Fibroblast of skin of scalp (primary cell): ENCODE data around the gene ATG3.
"Not testable (repeated sequence)": the region's sequence is repeated elsewhere in the genome, so short reads cannot be mapped to it uniquely, and the experiment has no call there.

ENCODE experiments used
- DNase-seq: peaks from one replicate; pipeline ENCODE4 v3.0.0-alpha.2; 2013

ATG3 gene

DNA sequence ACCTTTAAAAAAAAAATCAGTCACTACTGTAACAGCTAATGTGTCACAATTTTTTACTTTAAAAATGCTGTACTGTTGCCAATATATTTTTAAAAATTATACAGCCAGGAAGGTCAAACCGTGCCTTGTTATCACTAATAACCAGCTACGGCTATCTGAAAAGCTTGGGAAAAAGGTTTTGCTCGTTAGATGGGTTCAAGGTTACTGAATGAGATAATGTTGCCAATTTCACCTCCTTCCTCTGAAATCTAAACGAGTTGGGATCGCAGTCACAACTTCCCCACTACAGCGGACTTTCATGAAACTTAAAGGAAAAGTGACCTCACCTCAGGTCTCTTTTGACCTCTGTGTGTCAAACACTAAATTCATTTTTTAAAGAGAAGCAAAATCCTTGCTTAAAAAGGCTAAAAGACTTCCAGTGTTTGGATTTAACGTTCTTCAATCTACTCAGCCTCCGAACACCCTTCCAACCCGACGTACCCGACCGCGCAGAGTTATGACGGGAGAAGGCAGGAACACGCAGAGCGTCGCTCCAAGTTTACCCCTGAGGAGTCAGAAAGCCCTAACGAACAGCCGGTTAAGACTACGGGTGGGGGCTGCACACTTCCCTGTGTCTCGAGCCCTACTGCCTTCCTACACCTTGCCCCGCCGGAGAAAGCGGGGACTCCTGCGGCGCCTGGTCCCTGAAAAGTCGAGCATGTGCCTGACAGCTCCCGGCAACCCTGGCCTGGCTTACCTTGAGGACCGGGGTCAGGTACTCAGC is 860 bp downstream of the ATG3 start:
- DNase-seq: peak; percentile 86

DNA sequence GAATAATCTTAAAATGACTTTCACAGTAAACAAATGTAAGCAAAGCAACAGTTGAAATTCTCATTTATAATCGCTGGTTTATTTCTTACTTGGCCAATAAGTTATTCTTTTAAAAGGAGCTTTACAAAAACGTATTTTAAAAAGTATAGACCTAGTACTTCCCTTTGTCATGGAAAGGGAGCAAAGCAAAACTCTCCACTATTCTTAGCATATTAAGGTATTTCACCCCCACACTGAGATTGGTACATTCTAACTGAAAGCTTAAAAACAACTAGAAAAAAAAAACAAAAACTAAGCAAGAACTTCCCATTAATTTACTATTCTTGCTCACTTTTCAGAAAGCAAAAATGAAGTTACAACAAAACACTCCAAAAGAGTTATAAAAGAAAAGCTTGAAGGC is 1.5 kb downstream of the ATG3 start:
- DNase-seq: no peak

DNA sequence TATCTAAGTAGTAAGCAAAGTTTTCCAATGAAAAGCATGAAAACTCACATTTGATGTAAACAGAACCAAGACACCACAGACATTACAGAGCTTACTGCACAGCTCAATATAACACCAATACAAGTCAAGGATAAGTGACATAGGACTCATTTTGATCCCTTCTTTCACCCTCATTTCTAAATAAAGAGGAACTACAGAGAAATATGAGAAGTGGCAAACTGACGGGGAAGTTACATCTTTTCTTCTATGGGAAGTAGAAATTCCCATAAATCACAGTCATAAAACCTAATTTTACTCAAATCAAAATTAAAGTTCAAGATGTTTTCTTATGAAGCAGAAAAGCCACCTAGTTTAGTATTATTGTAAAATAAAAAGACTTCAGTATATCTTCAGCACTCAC is 3.8 kb downstream of the ATG3 start:
- DNase-seq: no peak

DNA sequence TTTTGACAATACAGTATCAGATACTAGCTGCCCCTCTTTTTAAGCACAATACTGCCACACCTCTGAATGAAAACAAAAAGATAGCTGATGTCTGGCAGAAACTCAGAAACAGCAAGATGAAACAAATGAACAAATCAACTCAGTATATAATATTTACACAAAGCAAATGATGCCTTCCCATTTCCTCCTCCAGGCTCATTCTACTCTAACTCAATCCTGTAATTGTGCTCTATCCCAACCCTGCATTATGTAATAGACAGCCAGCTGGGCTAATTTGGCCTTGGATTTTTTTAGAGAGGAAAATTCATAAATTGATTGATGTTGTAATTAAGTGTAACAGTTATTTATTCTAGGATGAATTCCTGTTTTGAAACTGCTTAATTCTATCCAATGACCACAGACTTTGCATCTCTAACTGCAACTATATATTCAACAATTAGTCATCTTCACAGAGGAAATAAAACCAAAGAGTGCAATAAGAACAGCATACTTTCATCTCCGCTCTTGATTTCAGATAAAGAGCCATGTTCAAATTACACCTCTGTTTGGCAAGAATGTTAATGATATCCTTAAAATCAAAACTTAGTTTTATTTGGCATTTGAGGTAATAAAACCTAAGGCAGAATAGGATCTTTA is 6.1 kb downstream of the ATG3 start:
- DNase-seq: no peak

DNA sequence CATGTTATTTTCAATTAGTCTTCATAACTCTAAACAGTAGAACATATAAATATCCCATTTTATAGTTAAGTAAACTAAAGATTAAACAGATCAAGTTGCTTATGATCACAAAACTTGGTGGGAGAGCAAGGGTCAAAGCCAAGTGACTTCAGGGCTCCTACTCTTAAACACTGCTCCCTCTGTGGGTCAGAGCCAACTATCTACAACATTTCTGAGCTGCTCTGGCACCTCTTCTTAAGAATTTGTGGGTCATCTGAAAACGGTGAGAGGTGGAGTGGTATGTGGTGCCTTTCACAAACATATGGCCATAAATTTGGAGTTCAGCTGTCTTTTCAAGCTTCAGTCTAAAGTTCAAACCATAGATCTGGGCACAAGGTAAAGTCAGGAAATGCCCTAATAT is 10.9 kb downstream of the ATG3 start:
- no peak for DNase-seq

DNA sequence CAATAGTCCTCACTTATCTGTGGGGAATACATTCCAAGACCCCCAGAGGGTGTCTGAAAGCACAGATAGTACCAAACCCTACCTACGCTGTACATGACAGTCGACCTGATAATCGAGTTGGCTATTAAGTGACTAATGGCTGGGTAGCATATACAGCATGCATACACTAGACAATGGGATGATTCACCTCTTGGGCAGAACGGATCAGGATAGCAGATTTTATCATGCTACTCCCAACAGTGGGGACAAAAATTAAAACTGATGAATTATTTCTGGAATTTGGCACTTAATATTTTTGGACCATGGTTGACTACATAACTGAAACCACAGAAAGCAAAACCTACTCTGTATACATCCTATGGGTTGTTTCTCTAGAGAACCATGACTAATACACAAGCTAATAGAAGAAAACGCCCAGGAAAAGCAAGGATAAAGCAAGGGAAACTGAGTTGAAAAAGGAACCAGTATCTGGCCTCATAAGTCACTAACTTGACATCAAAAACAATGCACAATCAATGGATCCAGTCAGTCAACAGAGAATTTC is 15.5 kb downstream of the ATG3 start:
- DNase-seq: peak; percentile 57

DNA sequence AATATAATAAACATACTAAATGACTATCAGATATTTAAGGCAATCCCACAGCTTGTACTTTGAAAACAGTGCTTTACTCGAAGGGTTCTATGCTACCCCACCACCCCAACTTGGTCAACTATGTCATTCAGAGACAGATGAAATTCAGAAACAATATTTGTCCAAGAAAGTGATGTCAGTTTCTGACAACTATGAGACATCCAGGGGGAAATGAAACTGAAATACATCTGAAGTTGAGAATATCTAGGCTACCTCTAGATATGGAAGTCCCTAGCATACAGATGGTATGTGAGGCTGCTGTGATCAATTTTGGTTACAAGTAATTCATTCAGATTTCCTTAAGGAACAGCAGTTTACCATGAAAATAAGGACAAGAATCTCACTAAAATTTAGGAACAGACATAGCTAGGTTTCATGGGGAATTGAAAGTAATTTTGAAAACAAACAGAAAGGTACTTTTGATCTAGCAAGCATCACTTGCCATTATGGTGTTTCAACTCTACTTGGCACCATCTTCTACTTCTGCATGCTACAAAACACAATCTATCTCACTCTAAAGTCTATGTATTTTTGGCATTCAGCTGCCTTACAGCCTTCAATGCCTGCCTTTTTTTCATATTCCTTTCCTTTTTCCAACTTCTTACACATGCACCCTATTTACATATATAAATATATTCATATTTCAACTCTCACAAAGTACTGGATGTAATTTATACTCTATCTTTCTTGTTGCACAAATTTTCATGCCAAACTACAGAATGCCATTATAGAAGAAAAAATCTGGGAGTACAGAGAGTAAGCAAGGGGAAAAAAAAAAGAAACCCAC is 21.7 kb downstream of the ATG3 start:
- DNase-seq: no peak

DNA sequence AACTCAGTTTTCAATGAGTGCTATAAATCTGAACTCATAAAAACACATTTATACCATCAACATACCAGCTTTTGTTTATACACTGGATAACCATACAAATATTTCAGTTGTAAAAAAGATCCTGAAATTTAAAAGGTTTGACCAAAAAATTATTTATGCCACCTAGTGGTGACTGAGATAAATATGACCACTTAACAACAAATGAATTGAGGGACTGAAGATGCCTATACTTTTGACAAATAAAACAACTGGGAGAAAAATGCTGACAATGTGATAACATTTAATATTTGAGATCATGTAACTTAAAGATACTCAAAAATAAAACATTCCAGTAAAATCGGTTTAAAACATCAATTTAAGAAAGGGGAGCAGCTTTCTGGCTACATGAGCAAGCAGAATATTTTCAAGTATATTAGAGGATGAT is 30.4 kb downstream of the ATG3 start:
- DNase-seq: peak; percentile 20

DNA sequence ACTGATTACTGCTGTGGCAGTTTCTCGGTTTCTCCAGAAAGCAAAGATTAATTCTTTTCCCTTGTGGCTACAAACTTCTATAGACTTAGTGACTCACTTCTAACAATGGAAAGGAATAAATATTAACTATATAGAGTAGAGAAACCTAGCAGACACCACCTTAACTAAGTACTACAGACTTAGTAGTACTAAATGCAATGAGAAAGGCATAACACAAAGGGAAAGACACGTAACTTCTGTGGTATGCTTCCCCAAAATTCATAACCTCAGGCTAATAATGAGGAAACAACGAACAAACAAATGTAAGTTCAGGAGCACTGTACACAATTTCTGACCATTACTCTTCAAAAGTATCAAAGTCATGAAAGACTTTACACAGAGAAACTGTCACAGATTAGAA is 31.2 kb downstream of the ATG3 start:
- no peak for DNase-seq

DNA sequence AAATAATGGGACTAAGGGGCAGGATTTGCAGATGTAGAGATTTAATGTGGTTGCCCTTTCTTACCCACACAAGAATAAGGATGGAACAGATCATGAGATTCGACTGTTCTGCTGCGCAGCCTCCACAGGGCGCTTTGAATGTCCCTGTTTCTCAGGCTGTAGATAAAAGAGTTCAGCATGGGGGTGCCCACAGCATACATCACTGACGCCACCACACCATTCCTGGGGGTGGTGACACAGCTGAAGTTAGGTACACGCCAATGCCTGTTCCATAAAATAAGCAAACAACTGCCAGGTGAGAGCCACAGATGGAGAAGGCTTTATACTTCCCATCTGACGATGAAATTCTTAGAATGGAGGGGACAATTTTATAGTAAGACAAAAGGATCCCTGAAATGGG is 37.6 kb downstream of the ATG3 start:
- not testable (repeated sequence) for DNase-seq

DNA sequence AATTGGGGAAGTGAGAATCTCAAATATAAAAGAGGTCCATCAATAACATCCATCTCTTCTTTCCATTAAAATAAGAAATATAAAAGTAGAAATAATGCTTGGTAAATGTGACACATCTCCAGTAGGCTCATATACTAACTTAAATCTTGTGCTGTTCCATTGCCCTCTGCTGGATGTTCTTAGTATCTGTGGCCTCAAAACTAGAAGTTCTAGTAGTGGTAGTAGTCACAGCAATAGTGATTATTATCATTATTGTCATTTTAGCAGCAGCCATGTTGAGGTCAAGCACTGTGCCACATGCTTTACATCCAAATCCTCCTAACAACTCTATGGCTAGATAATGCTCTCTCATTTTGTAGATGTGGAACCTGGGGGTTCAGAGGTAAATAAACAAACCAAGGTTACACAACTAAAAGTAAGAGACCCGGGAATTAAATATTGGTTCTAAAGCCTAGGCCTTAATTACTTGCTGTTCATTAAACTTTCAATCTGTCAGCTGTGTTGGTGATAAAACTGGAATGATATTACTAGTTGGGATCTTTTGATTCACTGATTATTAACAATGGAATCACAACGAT is 42.2 kb downstream of the ATG3 start:
- peak; percentile 66 for DNase-seq

DNA sequence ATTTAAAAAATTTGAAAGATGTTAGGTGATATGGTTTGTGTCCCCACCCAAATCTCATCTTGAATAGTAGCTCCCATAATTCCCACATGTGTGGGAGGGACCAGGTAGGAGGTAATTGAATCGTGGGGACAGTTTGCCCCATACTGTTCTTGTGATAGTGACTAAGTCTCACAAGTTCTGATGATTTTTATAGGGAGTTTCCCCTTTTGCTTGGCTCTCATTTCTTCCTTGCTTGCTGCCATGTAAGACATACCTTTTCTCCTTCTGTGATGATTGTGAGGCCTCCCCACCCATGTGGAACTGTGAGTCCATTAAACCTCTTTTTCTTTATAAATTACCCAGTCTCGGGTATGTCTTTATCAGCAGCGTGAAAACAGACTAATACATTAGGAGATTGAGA is 42.8 kb downstream of the ATG3 start:
- not testable (repeated sequence) for DNase-seq

DNA sequence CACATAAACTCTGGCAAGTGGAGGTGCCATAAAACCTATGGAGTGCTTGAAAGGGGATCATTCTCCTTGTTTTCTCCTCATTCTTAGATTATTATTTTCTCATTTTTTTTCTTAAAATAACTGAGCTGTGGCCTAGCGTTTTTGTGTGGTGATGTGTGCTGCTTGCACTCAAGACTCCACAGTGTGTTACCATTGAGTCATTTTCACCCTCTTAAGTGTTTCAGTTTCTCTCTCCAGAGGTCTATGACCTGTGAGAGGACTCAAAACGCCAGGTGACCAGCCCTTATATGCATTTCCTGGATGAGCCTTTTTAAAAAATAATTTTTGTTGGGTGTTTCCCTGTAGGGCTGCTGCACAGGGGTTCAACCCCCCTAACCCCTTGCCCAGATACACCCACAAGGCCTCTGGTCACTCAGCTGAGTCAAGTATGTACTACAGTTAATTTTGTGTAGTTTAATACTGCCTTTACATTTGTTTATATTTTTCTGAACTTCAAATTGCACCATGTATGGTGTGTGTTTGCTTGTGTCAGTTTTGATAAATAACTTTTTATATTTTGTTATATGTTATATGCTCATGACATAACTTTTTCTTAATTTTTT is 47.1 kb downstream of the ATG3 start:
- no peak for DNase-seq

DNA sequence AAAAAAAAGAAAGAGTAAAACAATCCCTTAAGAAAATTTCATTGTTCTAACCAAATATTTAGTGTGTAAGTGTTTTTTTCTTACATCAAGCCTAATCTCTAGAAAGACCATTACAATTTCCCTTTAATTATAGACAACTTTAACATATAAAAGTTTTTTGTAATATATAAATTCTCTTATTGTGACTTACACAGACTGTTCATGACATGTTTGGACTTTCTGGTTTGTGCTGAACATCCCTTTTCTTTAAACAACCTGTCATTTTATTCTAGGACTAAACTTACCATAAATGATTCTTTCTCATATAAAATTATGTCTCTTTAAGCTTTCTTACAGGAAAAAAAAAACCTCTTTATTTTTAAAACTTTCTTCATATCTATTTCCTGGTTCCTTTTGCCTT is 49.4 kb downstream of the ATG3 start:
- DNase-seq: no peak

DNA sequence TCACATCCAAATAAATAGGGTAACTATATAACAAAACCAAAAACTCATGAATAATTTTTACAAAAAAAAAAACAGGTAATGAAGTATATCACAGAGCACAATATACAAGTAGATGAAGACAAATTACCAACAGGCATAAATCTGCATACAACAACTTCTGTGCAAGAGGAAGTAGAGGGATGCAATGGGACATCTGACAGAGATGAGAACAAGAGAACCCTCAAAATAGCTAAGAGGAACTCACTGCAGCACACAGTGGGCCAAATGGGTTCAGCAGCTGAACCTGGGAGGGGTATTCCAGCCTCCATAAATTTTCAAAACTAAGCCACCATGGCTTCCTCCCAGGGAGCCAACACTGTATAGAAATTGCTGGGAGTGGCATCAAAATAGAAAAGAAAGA is 52.9 kb downstream of the ATG3 start:
- DNase-seq: no peak

DNA sequence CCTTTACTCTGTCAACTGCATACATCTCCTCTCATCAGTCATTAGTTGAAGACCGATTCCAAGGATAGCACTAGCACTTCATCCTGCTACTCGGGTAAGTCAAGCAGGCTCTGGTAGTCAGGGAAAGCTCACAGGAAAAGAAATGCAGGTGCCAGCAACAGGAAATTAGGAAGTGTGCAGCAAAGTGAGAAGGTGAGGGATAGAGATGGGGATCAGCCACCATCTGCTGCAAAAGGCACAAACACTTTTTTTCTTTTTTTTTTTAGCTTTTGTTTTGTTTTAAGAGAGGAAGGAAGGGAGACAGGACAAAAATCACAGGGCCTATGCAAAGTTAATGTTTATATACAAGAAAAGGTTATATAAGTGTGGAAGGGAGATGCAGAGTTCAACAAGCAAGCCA is 53.5 kb downstream of the ATG3 start:
- DNase-seq: no peak

DNA sequence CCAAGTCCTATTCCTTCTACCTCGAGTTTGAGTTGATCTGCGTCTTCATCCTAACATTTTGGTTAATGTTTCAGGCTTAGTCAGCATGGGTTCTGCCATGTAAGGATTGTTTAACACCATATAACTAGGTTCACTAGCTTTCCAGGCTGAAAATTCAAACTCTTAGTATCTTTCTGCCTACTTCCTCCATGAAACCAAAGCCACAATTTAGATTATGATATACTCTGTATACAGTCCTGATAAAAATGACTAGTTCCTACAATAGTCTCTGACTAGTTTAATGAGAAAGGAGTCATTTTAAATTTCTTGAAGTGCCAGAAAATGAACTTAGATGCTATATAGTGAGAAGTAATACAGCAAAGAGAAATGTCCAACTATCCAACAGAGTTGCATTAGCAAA is 55.9 kb downstream of the ATG3 start:
- DNase-seq: no peak

DNA sequence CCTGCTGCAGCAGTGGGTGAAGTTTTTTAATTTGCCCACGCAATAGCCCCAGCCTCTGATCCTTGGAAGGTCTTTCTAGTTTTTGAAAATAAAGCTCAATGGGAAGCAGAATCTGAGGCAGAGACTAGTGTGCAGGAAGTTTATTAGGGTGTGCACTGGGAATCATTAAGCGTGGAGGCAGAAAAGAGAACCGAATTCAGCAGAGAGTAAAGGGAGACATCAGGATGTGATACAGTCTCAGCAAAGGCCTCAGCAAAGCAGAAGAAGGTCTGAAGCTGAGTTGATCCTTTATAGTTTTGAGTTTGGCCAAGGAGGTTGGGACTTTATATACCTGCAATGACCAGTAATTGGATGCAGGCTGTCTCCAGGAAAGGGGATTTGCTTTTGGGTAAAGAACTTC is 57.6 kb downstream of the ATG3 start:
- DNase-seq: no peak

DNA sequence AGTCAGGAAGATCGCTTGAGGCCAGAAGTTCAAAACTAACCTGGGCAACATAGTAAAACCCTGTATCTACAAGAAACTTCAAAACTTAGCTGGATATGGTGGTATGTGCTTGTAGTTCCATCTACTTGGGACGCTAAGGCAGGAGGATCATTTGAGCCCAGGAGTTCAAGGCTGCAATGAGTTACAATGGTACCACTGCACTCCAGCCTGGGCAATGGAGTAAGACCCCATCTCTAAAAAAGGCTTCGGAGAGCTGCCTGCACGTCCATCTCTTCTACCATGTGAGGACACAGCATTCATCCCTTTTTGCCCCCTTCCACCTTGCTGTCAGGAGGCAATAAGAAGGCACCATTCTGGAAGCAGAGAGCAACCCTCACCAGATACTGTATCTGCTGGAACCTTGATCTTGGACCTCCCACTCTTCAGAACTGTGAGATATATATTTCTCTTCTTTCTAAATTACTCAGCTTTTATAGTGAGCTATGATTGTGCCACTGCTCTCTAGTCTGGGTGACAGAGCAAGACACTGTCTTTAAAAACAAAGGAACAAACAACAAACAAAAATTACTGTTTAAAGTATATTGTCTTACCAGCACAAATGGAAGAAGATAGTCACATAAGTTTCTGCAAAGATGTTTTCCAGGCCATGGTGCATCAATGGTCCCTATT is 58.3 kb downstream of the ATG3 start:
- no peak for DNase-seq

DNA sequence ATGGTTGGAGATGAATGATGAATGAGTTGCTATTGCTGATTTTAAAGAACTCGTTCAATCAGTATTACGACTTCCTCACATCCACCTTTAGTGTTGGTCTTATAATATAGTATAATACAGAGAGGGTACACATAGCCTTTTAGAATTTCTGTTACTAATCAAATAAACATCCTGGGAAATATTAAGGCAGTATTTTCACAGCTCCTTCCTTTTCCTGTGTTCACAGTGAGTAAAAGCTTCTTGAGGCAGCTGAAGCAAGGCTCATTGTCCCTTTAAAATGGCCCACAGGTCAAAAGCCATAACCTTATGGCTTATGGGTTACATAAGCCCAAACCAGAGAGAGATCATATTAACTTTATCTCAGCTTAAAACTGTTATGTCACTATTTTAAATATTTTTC is 61.1 kb downstream of the ATG3 start:
- no peak for DNase-seq

DNA sequence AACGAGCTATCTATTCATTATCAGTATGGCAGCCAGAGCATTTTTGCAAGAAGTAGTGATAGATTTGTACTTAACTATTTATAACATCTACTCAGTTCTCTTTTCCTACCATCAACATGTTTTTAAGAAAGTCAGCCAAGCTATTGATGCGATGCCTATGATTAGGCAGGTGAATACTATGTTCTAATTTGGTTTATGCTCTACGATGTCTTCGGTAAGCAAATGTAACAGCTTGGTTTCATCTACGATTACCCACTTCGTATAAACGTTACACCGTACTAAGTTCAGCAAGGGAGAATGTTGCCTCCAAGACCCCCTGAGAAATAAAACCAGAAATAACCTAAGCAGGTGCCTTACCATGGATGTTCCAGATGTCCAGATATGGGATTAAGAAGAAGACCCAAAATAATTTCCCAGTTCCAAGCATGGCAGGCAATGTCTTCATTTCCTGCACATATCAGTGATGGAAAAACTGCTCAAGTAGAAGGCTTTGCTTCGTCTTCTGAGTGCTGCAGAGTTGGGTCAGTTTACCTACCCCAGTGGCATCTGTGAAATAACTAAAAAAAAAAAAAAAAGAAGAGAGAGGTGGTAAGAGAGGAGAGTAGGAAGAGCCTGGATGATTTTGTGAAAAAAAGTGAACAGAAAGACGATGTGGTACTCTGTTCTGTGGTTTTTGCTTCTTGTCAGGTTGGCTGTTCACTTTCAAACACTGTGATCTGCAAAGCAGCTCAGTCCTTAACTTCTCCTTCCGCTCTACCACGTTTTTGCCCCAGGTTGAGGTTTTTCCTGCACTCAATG is 62.6 kb downstream of the ATG3 start, which contains the start of gene BTLA:
Gene BTLA (minus strand): TSS at position 559 of the 798 bp plus-strand sequence. CDS start 114 bp downstream, at position 445.
- DNase-seq: no peak
